Smooth muscle cell (in vitro differentiated cells): ENCODE measurements around the gene CDC42BPG. TPM values are rescaled to one million over a fixed set of nuclear protein-coding genes. Genes with fewer than 3 reads are reported as not detected.

Source experiments
- DNase-seq: peaks from one replicate; lab custom pipeline; 2025; ENCODE audit not compliant: unreplicated experiment; lab: John Stamatoyannopoulos, UW
- H2AFZ ChIP-seq: fragments of 200-600 bp; sonication (generic); 2 replicates; pipeline ENCODE4 v1.6.0; 2016; ENCODE audit warnings: antibody characterized with exemption, low read depth, mild to moderate bottlenecking
- H3F3A ChIP-seq: fragments of 200-600 bp; sonication (generic); 2 replicates; pipeline ENCODE4 v1.6.0; 2017; ENCODE audit warnings: antibody characterized with exemption, low read depth
- H3K27ac ChIP-seq: fragments of 200-600 bp; sonication (generic); 2 replicates; pipeline ENCODE4 v1.5.1; 2016; ENCODE audit warnings: low read depth, mild to moderate bottlenecking
- H3K27me3 ChIP-seq: fragments of 200-600 bp; sonication (generic); 2 replicates; pipeline ENCODE4 v1.6.1; 2016; ENCODE audit warnings: low read depth, mild to moderate bottlenecking
- H3K36me3 ChIP-seq: fragments of 200-600 bp; sonication (generic); 2 replicates; pipeline ENCODE4 v1.5.1; 2016; ENCODE audit warnings: low read depth
- H3K4me1 ChIP-seq: fragments of 200-600 bp; sonication (generic); 2 replicates; pipeline ENCODE4 v1.5.1; 2016; ENCODE audit warnings: low read depth
- H3K4me2 ChIP-seq: fragments of 200-600 bp; sonication (generic); 2 replicates; pipeline ENCODE4 v1.6.0; 2016; ENCODE audit warnings: mild to moderate bottlenecking
- H3K4me3 ChIP-seq: fragments of 200-600 bp; sonication (generic); 2 replicates; pipeline ENCODE4 v1.5.1; 2016; ENCODE audit warnings: mild to moderate bottlenecking
- H3K79me2 ChIP-seq: fragments of 200-600 bp; sonication (generic); 2 replicates; pipeline ENCODE4 v1.6.0; 2016; ENCODE audit warnings: low read depth, mild to moderate bottlenecking
- H3K9ac ChIP-seq: fragments of 200-600 bp; sonication (generic); 2 replicates; pipeline ENCODE4 v1.6.0; 2016; ENCODE audit warnings: low read depth
- H3K9me3 ChIP-seq: fragments of 200-600 bp; sonication (generic); replicated peaks from 2 replicates; pipeline ENCODE4 v1.5.1; 2016; ENCODE audit warnings: low read depth
- H4K20me1 ChIP-seq: fragments of 200-600 bp; sonication (generic); 2 replicates; pipeline ENCODE4 v1.6.0; 2016; ENCODE audit warnings: low read depth
- WGBS: methylation state at CpG from one replicate; pipeline ENCODE4 v1.1.7; 2016; ENCODE audit warnings: low lambda C conversion rate; 5-methylcytosine and 5-hydroxymethylcytosine counted together
- polyA plus RNA-seq: library from polyadenylated mRNA; unstranded; fragments of >200 nt; fragmentation: Nextera tagmentation; extraction: Ambion mirVana; gene quantifications from 2 replicates; pipeline ENCODE4 v1.2.1, GENCODE V29; 2016
- total RNA-seq: library from RNA; depleted of rRNA; stranded (reverse); fragments of >200 nt; gene quantifications from 2 replicates; pipeline ENCODE4 v1.2.3, GENCODE V29; 2014
- TF ChIP-seq, protein P1 (sequence below): fragments of 200-600 bp; sonication (generic); IDR thresholded peaks from 2 replicates; pipeline ENCODE4 v1.5.1; 2017; ENCODE audit warnings: borderline replicate concordance, mild to moderate bottlenecking, antibody characterized with exemption; ENCODE audit not compliant: insufficient read depth, poor library complexity, severe bottlenecking

CDC42BPG gene
- total RNA-seq: 3.0 and 4.7 TPM in 2 replicates
- 1.7 and 5.9 TPM in 2 replicates for polyA plus RNA-seq

DNA sequence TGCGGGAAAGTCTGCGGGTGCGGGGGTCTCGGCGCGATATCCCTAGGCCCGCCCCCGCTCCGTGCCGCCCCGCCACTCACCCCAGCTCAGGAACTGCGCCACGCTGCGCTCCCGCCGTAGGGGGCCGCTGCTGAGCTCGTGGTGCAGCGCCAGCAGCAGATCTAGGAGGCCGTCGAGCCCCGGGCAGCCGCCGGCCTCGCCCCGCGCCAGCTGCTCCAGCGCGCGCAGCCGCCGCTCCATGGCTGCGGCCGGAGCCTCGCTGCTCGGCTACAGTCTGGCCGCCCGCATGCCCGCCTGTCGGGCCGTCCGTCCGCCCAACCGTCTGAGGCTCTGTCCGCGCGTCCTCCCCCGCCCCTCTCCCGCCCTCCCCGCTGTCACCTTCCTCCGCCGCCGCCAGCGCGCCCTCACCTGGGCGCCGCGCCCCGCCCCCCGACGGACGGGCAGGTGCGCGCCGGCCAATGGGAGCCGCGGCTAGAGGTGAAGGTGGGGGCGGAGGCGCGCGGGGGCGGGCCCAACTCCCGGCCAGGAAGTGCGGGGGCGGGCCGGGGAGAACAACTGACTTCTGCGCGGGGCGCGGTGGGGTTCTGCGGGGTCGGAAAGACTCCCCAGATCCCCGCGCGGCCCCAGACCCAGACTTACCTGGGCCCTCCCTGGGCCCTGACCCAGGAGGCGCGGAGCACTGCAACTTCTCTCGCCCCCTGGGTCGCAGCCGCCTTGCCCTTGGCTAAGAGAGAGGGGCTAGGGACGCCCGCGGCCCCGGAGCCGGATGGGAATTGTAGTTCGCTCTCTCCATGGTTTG lies at the start of gene CDC42BPG:
CDC42BPG (minus strand) TSS at position 324 of the 799 bp plus-strand sequence; CDS start at position 240, 84 bp downstream.
- H3K79me2 ChIP-seq: no peaks in the 10 kb centered on the region
- peaks cover 14% of the 10 kb centered on the region for H3F3A ChIP-seq
- H2AFZ ChIP-seq: peak within 1 kb of the TSS; percentile 49
- peaks cover 12% of the 10 kb centered on the region for H3K4me1 ChIP-seq
- peak within 1 kb of the TSS; percentile 84 for H3K4me2 ChIP-seq
- TF ChIP-seq, protein P1, sequence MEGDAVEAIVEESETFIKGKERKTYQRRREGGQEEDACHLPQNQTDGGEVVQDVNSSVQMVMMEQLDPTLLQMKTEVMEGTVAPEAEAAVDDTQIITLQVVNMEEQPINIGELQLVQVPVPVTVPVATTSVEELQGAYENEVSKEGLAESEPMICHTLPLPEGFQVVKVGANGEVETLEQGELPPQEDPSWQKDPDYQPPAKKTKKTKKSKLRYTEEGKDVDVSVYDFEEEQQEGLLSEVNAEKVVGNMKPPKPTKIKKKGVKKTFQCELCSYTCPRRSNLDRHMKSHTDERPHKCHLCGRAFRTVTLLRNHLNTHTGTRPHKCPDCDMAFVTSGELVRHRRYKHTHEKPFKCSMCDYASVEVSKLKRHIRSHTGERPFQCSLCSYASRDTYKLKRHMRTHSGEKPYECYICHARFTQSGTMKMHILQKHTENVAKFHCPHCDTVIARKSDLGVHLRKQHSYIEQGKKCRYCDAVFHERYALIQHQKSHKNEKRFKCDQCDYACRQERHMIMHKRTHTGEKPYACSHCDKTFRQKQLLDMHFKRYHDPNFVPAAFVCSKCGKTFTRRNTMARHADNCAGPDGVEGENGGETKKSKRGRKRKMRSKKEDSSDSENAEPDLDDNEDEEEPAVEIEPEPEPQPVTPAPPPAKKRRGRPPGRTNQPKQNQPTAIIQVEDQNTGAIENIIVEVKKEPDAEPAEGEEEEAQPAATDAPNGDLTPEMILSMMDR: peak; percentile 47
- H3K4me3 ChIP-seq: peak within 1 kb of the TSS; percentile 56
- H3K9me3 ChIP-seq: no peaks in the 10 kb centered on the region
- 2% methylated on average over 25 of the region's 96 CpGs for WGBS
- peak within 1 kb of the TSS; percentile 80 for H3K9ac ChIP-seq
- H4K20me1 ChIP-seq: no peaks in the 10 kb centered on the region
- H3K27me3 ChIP-seq: no peaks in the 10 kb centered on the region
- H3K36me3 ChIP-seq: no peaks in the 10 kb centered on the region
- no peak for DNase-seq
- H3K27ac ChIP-seq: peak within 1 kb of the TSS; percentile 87

GRCh38 chr11:64893194-64894069 lies 49.0 kb upstream of the CDC42BPG start:
- H3K4me3 ChIP-seq: peak overlapping the region; percentile 40
- H2AFZ ChIP-seq: no peak overlapping the region
- no peak overlapping the region for H3K4me2 ChIP-seq
- H3K79me2 ChIP-seq: no peaks in the 10 kb centered on the region
- H3K9me3 ChIP-seq: no peaks in the 10 kb centered on the region
- TF ChIP-seq, protein P1: no peak
- no peaks in the 10 kb centered on the region for H3F3A ChIP-seq
- peaks cover 8% of the 10 kb centered on the region for H3K4me1 ChIP-seq
- H3K27ac ChIP-seq: no peak overlapping the region
- no peak for DNase-seq
- no peaks in the 10 kb centered on the region for H4K20me1 ChIP-seq
- no peak overlapping the region for H3K9ac ChIP-seq
- no peaks in the 10 kb centered on the region for H3K27me3 ChIP-seq
- 92% methylated on average over 25 of the region's 25 CpGs for WGBS
- H3K36me3 ChIP-seq: no peaks in the 10 kb centered on the region

- 96% methylated on average over 10 of the region's 10 CpGs for WGBS
- Histone ChIP-seq H3K9ac (no peak overlapping the region), H3K4me3 (peak overlapping the region; percentile 40), H3K9me3 (no peaks in the 10 kb centered on the region), H4K20me1 (no peaks in the 10 kb centered on the region), H3F3A (no peaks in the 10 kb centered on the region), H3K4me1 (peaks cover 13% of the 10 kb centered on the region), H3K36me3 (no peaks in the 10 kb centered on the region), H3K27ac (no peak overlapping the region), H3K27me3 (no peaks in the 10 kb centered on the region), H2AFZ (no peak overlapping the region), H3K4me2 (no peak overlapping the region), H3K79me2 (no peaks in the 10 kb centered on the region)
- TF ChIP-seq, protein P1: no peak
- DNase-seq: no peak
Measured at GRCh38 chr11:64892838-64893193, 48.4 kb upstream of the CDC42BPG start.
